Fibroblast of lung (primary cell): ENCODE results near the gene AQP12B. TPM values are rescaled to one million over a fixed set of nuclear protein-coding genes. Genes with fewer than 3 reads are reported as not detected.

Source experiments
- DNase-seq, 2 donors: peaks; one replicate each; pipeline versions ENCODE4 v3.0.0 to v3.0.0-alpha.2; 2010; ENCODE audit warnings: low read depth in 2 of 2
- H2AFZ ChIP-seq: 2 replicates; pipeline ENCODE4 v1.5.1; 2012; ENCODE audit warnings: low read length, control low read depth, inconsistent platforms
- H3K27ac ChIP-seq: 2 replicates; pipeline ENCODE4 v1.5.1; 2011; ENCODE audit warnings: low read length, control low read depth; ENCODE audit not compliant: insufficient read depth
- H3K27me3 ChIP-seq: 2 replicates; pipeline ENCODE4 v1.5.1; 2011; ENCODE audit warnings: mild to moderate bottlenecking, low read length; ENCODE audit not compliant: control insufficient read depth, insufficient read depth
- H3K36me3 ChIP-seq: 2 replicates; pipeline ENCODE4 v1.5.1; 2011; ENCODE audit warnings: low read length; ENCODE audit not compliant: control insufficient read depth, insufficient read depth
- H3K4me1 ChIP-seq: 2 replicates; pipeline ENCODE4 v1.5.1; 2011; ENCODE audit warnings: low read length; ENCODE audit not compliant: control insufficient read depth, insufficient read depth; ENCODE audit errors: extremely low read depth
- H3K4me2 ChIP-seq: 2 replicates; pipeline ENCODE4 v1.5.1; 2011; ENCODE audit warnings: low read length, control low read depth; ENCODE audit not compliant: insufficient read depth; ENCODE audit errors: extremely low read depth
- H3K4me3 ChIP-seq, 4 experiments: fragments of 200-600 bp in 1 of 4; sonication (generic) in 1 of 4; replicated peaks in 1 of 4; 2 replicates each; pipeline ENCODE4 v1.5.1; 2011 to 2016; ENCODE audit warnings: low read length in 4 of 4, low read depth in 3 of 4, mild to moderate bottlenecking in 3 of 4, control low read depth in 2 of 4, inconsistent platforms in 1 of 4, mixed read lengths in 1 of 4; ENCODE audit not compliant: insufficient read depth in 1 of 4; ENCODE audit errors: control extremely low read depth in 1 of 4
- H3K79me2 ChIP-seq: 2 replicates; pipeline ENCODE4 v1.5.1; 2012; ENCODE audit warnings: mild to moderate bottlenecking, low read length, inconsistent platforms; ENCODE audit not compliant: control insufficient read depth, insufficient read depth
- H3K9ac ChIP-seq: 2 replicates; pipeline ENCODE4 v1.5.1; 2011; ENCODE audit warnings: mild to moderate bottlenecking, low read length, control low read depth; ENCODE audit not compliant: insufficient read depth
- H3K9me3 ChIP-seq: 2 replicates; pipeline ENCODE4 v1.5.1; 2012; ENCODE audit warnings: low read depth, low read length; ENCODE audit not compliant: control insufficient read depth, insufficient read depth
- H4K20me1 ChIP-seq: 2 replicates; pipeline ENCODE4 v1.5.1; 2011; ENCODE audit warnings: low read length; ENCODE audit not compliant: control insufficient read depth, insufficient read depth; ENCODE audit errors: extremely low read depth
- CTCF ChIP-seq, 2 donors: IDR thresholded peaks in 1 of 2; conservative IDR thresholded peaks in 1 of 2; 1 replicate in 1 of 2; 2 replicates in 1 of 2; pipeline ENCODE4 v1.5.1; 2011 to 2012; ENCODE audit warnings: low read length in 2 of 2, control low read depth in 1 of 2, inconsistent platforms in 1 of 2, low read depth in 1 of 2, mild to moderate bottlenecking in 1 of 2
- EZH2 ChIP-seq: IDR thresholded peaks from 2 replicates; pipeline ENCODE4 v1.5.1; 2012; ENCODE audit warnings: low read length, control low read depth, mild to moderate bottlenecking; ENCODE audit errors: missing control alignments
- polyA plus RNA-seq, 2 donors: library from polyadenylated mRNA; depleted of rRNA in 1 of 2; stranded (reverse) in 1 of 2; unstranded in 1 of 2; fragments of >200 nt; gene quantifications; 2 replicates each; pipeline ENCODE4 v1.2.1, GENCODE V29; 2011 to 2012; ENCODE audit warnings: missing spikeins in 1 of 2
- total RNA-seq: library from RNA; depleted of rRNA; stranded (reverse); fragments of >200 nt; gene quantifications from 2 replicates; pipeline ENCODE4 v1.2.1, GENCODE V29; 2014

The AQP12B gene
- total and polyA plus RNA-seq, 2 donors (not counting 1 experiment from before 2014, with no cell fraction given) = not detected

- H3K27ac ChIP-seq = no peak overlapping the region
- no peak for DNase-seq
- H3K9me3 ChIP-seq = no peaks in the 10 kb centered on the region
- H3K27me3 ChIP-seq = peaks cover 15% of the 10 kb centered on the region
- H3K4me1 ChIP-seq = no peaks in the 10 kb centered on the region
- no peaks in the 10 kb centered on the region for H3K36me3 ChIP-seq
- no peaks in the 10 kb centered on the region for H3K79me2 ChIP-seq
- H3K4me2 ChIP-seq = no peak overlapping the region
- H2AFZ ChIP-seq = no peak overlapping the region
- TF ChIP-seq CTCF (conservative IDR thresholded peaks at IDR 0.05 in 1 of 2, IDR thresholded peaks at IDR 0.05 in 1 of 2; ENCODE audit: low read depth in 1 of 2, low read length in 2 of 2) (no peak), EZH2 (no peak)
- H3K4me3 ChIP-seq = no peak overlapping the region
- H3K9ac ChIP-seq = no peak overlapping the region
- H4K20me1 ChIP-seq = no peaks in the 10 kb centered on the region
These were observed 22.6 kb upstream of the AQP12B start for GRCh38 chr2:240705204-240705791.

- Histone ChIP-seq H3K4me3 (no peak overlapping the region), H3K27ac (no peak overlapping the region), H3K9ac (no peak overlapping the region), H3K4me1 (no peaks in the 10 kb centered on the region), H3K79me2 (no peaks in the 10 kb centered on the region), H3K4me2 (no peak overlapping the region), H4K20me1 (no peaks in the 10 kb centered on the region), H3K9me3 (no peaks in the 10 kb centered on the region), H3K36me3 (no peaks in the 10 kb centered on the region), H2AFZ (no peak overlapping the region), H3K27me3 (peaks cover 15% of the 10 kb centered on the region)
- no peak for DNase-seq
- TF ChIP-seq EZH2 = no peak
- no peak for TF ChIP-seq CTCF (conservative IDR thresholded peaks at IDR 0.05 in 1 of 2, IDR thresholded peaks at IDR 0.05 in 1 of 2; ENCODE audit: low read depth in 1 of 2, low read length in 2 of 2)
These were observed 22.0 kb upstream of the AQP12B start for GRCh38 chr2:240704651-240705050.

- TF ChIP-seq EZH2 (no peak), CTCF (conservative IDR thresholded peaks at IDR 0.05 in 1 of 2, IDR thresholded peaks at IDR 0.05 in 1 of 2; ENCODE audit: low read depth in 1 of 2, low read length in 2 of 2) (no peak)
- no peaks in the 10 kb centered on the region for H3K9me3 ChIP-seq
- no peaks in the 10 kb centered on the region for H3K79me2 ChIP-seq
- no peaks in the 10 kb centered on the region for H4K20me1 ChIP-seq
- H3K27me3 ChIP-seq = peaks cover 15% of the 10 kb centered on the region
- no peak overlapping the region for H3K27ac ChIP-seq
- no peak for DNase-seq
- H3K4me2 ChIP-seq = no peak overlapping the region
- no peak overlapping the region for H3K4me3 ChIP-seq
- H3K9ac ChIP-seq = no peak overlapping the region
- no peaks in the 10 kb centered on the region for H3K4me1 ChIP-seq
- H2AFZ ChIP-seq = no peak overlapping the region
- H3K36me3 ChIP-seq = no peaks in the 10 kb centered on the region
These were observed 21.0 kb upstream of the AQP12B start for GRCh38 chr2:240703417-240704341.
